GM12878 (cell line): Measurements from ENCODE around the gene ICA1. TPM values are rescaled to one million over a fixed set of nuclear protein-coding genes. Genes with fewer than 3 reads are reported as not detected.

Source experiments
- ATAC-seq: fragments of 200-7000 bp; cut with Tn5 transposase; 3 replicates; pipeline ENCODE4 v1.9.1; 2020; ENCODE audit warnings: mild to moderate bottlenecking, moderate library complexity
- BruUV-seq: library from RNA; stranded (reverse); fragments of 400-500 nt; replicated peaks from 2 replicates; lab custom pipeline; 2021; lab: Mats Ljungman, UMichigan
- CTCF ChIA-PET: fragments of 300-600 bp; sonication (Branson Sonifier 250); formaldehyde crosslinking; extraction: SDS; loops from one replicate; lab custom pipeline; 2021; ENCODE audit warnings: inconsistent platforms; lab: Yijun Ruan, JAX
- POLR2A ChIA-PET: fragments of 350-600 bp; formaldehyde crosslinking; extraction: SDS; loops from one replicate; lab custom pipeline; 2021; ENCODE audit warnings: inconsistent platforms; lab: Charles Lee
- RAD21 ChIA-PET: fragments of 300-600 bp; sonication (Branson Sonifier 250); formaldehyde crosslinking; loops from one replicate; lab custom pipeline; 2023; ENCODE audit warnings: antibody characterized with exemption; ENCODE audit not compliant: unreplicated experiment; lab: Charles Lee
- SMC1A ChIA-PET: fragments of 300-600 bp; sonication (Branson Sonifier 250); formaldehyde crosslinking; loops from one replicate; lab custom pipeline; 2023; ENCODE audit not compliant: unreplicated experiment, uncharacterized antibody; lab: Charles Lee
- DNase-seq: peaks from one replicate; pipeline ENCODE4 v3.0.0-alpha.2; 2011; ENCODE audit warnings: low read depth, low spot score
- FAIRE-seq: peaks from 3 replicates; lab custom pipeline; 2011; peaks lifted over from hg19 to GRCh38; lab: Jason Lieb, UNC
- H2AFZ ChIP-seq: 2 replicates; pipeline ENCODE4 v1.6.0; 2011; ENCODE audit warnings: low read depth, low read length, control low read depth; ENCODE audit not compliant: control insufficient read depth
- H3K27ac ChIP-seq: 2 replicates; pipeline ENCODE4 v1.5.1; 2011; ENCODE audit warnings: control low read depth; ENCODE audit not compliant: control insufficient read depth, insufficient read depth
- H3K27me3 ChIP-seq, 2 experiments: replicated peaks in 1 of 2; 2 replicates each; pipeline versions ENCODE4 v1.6.0 to v1.6.1; 2011; ENCODE audit warnings: low read length in 1 of 2; ENCODE audit not compliant: control insufficient read depth in 2 of 2, insufficient read depth in 2 of 2
- H3K36me3 ChIP-seq, 2 experiments: 2 replicates each; pipeline ENCODE4 v1.5.1; 2011; ENCODE audit warnings: low read length in 1 of 2; ENCODE audit not compliant: control insufficient read depth in 2 of 2, insufficient read depth in 2 of 2
- H3K4me1 ChIP-seq: 2 replicates; pipeline ENCODE4 v1.6.1; 2011; ENCODE audit warnings: mild to moderate bottlenecking, low read length, moderate library complexity, mixed read lengths; ENCODE audit not compliant: control insufficient read depth, insufficient read depth
- H3K4me2 ChIP-seq: 2 replicates; pipeline ENCODE4 v1.6.0; 2011; ENCODE audit warnings: control low read depth; ENCODE audit not compliant: control insufficient read depth, insufficient read depth
- H3K4me3 ChIP-seq: fragments of 200-600 bp; sonication (generic); 2 replicates; pipeline ENCODE4 v1.5.1; 2016
- H3K79me2 ChIP-seq: 2 replicates; pipeline ENCODE4 v1.6.0; 2011; ENCODE audit warnings: low read length; ENCODE audit not compliant: control insufficient read depth, insufficient read depth
- H3K9ac ChIP-seq: 2 replicates; pipeline ENCODE4 v1.8.0; 2011; ENCODE audit warnings: low read length, control low read depth, mixed read lengths; ENCODE audit not compliant: control insufficient read depth, insufficient read depth
- H3K9me3 ChIP-seq: replicated peaks from 3 replicates; pipeline ENCODE4 v1.5.1; 2011; ENCODE audit warnings: mild to moderate bottlenecking, low read length; ENCODE audit not compliant: control insufficient read depth, insufficient read depth
- H4K20me1 ChIP-seq: 2 replicates; pipeline ENCODE4 v1.6.0; 2011; ENCODE audit not compliant: control insufficient read depth, insufficient read depth
- BACH1 ChIP-seq: fragments of 450-650 bp; IDR thresholded peaks from 2 replicates; pipeline ENCODE4 v1.6.1; 2017; ENCODE audit warnings: mild to moderate bottlenecking, borderline replicate concordance
- BCLAF1 ChIP-seq: fragments of 450-650 bp; IDR thresholded peaks from 2 replicates; pipeline ENCODE4 v1.6.1; 2017; ENCODE audit warnings: antibody characterized with exemption, mild to moderate bottlenecking, moderate library complexity
- CBX5 ChIP-seq: sonication (generic); IDR thresholded peaks from 2 replicates; pipeline ENCODE4 v1.6.1; 2016; ENCODE audit warnings: low read depth, moderate library complexity, mild to moderate bottlenecking, inconsistent platforms
- CEBPB ChIP-seq, 2 experiments: fragments of 150-350 bp in 1 of 2; IDR thresholded peaks; 2 replicates each; pipeline ENCODE4 v1.6.1; 2012 to 2014; ENCODE audit warnings: low read depth in 2 of 2, low read length in 2 of 2, borderline replicate concordance in 1 of 2, inconsistent platforms in 1 of 2
- JUND ChIP-seq: IDR thresholded peaks from 2 replicates; pipeline ENCODE4 v1.6.1; 2012; ENCODE audit warnings: low read depth, mild to moderate bottlenecking, low read length, improper control_type of control experiment, moderate library complexity
- MTA2 ChIP-seq: fragments of 450-650 bp; IDR thresholded peaks from 2 replicates; pipeline ENCODE4 v1.6.1; 2016; ENCODE audit warnings: low read depth, mild to moderate bottlenecking, moderate library complexity
- MYC ChIP-seq: IDR thresholded peaks from 2 replicates; pipeline ENCODE4 v1.6.1; 2011; ENCODE audit warnings: mild to moderate bottlenecking, low read length, moderate library complexity, inconsistent platforms; ENCODE audit not compliant: insufficient read depth, insufficient replicate concordance, insufficient read length, severe bottlenecking
- RAD21 ChIP-seq: IDR thresholded peaks from 2 replicates; pipeline ENCODE4 v1.6.1; 2011; ENCODE audit warnings: mild to moderate bottlenecking, low read depth, low read length, moderate library complexity; ENCODE audit not compliant: insufficient read depth
- SPI1 ChIP-seq: IDR thresholded peaks from 2 replicates; pipeline ENCODE4 v1.6.1; 2011; ENCODE audit warnings: low read depth, mild to moderate bottlenecking, low read length, moderate library complexity, borderline replicate concordance; ENCODE audit not compliant: insufficient read depth
- TCF7 ChIP-seq: IDR thresholded peaks from 2 replicates; pipeline ENCODE4 v1.6.1; 2014; ENCODE audit warnings: antibody characterized with exemption, borderline replicate concordance
- ZNF217 ChIP-seq: fragments of 450-650 bp; IDR thresholded peaks from 2 replicates; pipeline ENCODE4 v1.6.1; 2017; ENCODE audit warnings: antibody characterized with exemption, mild to moderate bottlenecking
- WGBS: methylation state at CpG from one replicate; pipeline ENCODE4 v1.1.6; 2016; ENCODE audit warnings: low lambda C conversion rate; ENCODE audit not compliant: insufficient replicate concordance, insufficient coverage; ENCODE audit errors: missing lambda C conversion rate; 5-methylcytosine and 5-hydroxymethylcytosine counted together
- in situ Hi-C: fragments of 300-500 bp; cut with MboI; formaldehyde crosslinking; loops from 9 replicates; pipeline ENCODE4 v1.14.3; 2018; ENCODE audit warnings: mixed read lengths
- intact Hi-C: fragments of 100-400 bp; cut with micrococcal nuclease; formaldehyde crosslinking; loops from one replicate; pipeline ENCODE4 v1.14.2; 2022; ENCODE audit not compliant: unreplicated experiment
- polyA plus RNA-seq, 11 experiments: library from polyadenylated mRNA; depleted of rRNA in 4 of 11; unstranded in 6 of 11; stranded (reverse) in 5 of 11; fragments of >200 nt; fragmentation: Nextera tagmentation in 4 of 11; fragmentation: Illumina TruSeq in 1 of 11; extraction: Ambion mirVana in 4 of 11; extraction: Trizol in 1 of 11; gene quantifications; 1 replicate in 1 of 11; 2 replicates in 10 of 11; pipeline versions ENCODE4 v1.2.1 to v1.2.3, GENCODE V29; 2011 to 2016; ENCODE audit warnings: inconsistent platforms in 2 of 11, missing spikeins in 2 of 11, low read depth in 1 of 11
- total RNA-seq, 4 experiments: library from RNA; depleted of rRNA in 3 of 4; stranded (reverse); fragments of >200 nt in 3 of 4; fragmentation: Illumina TruSeq in 1 of 4; extraction: Trizol in 1 of 4; gene quantifications; 2 replicates each; pipeline versions ENCODE4 v1.2.1 to v1.2.3, GENCODE V29; 2013 to 2021
- TF ChIP-seq, protein P1 (sequence below): IDR thresholded peaks from 2 replicates; pipeline ENCODE4 v1.6.1; 2011; ENCODE audit warnings: low read depth, mild to moderate bottlenecking, low read length, moderate library complexity, borderline replicate concordance; ENCODE audit errors: extremely low read depth
- TF ChIP-seq, protein P2 (sequence below): fragments of 450-650 bp; IDR thresholded peaks from 2 replicates; pipeline ENCODE4 v1.6.1; 2017; ENCODE audit warnings: borderline replicate concordance
- TF ChIP-seq, protein P3 (sequence below): fragments of 150-350 bp; IDR thresholded peaks from 2 replicates; pipeline ENCODE4 v1.6.1; 2014; ENCODE audit warnings: mild to moderate bottlenecking, low read depth, low read length

The ICA1 gene
- total and polyA plus RNA-seq, 10 of the 15 experiments (the other 5 are each of a cell fraction or from before 2014, with no cell fraction given), result 1.3 to 35.1 (median 3.3) TPM

DNA sequence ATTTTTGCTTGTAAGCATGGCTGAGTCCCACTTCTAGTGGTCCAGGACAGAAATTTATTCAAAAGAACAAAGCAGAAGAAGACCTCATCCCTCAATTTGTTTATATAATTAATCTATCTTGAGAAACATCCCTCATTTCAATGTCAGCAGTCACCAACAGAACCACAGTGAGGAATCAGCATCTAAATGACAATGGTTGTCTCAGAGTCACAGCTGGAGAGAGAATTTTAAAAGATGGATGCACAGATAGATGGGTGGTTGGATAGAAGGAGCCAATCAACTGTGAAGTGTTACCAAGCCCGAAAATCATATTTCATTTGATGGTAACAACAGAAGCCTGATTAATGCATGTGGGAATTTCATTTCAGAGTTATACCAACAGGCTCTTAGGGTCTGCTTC lies 55.0 kb downstream of the ICA1 start:
- FAIRE-seq (no peak), DNase-seq (no peak), ATAC-seq (no peak)
- Histone ChIP-seq H3K4me2 (no peak overlapping the region), H3K4me1 (no peaks in the 10 kb centered on the region), H3K9ac (no peak overlapping the region), H3K4me3 (no peak overlapping the region), H3K27me3 (no peaks in the 10 kb centered on the region), H3K27ac (no peak overlapping the region), H4K20me1 (no peaks in the 10 kb centered on the region), H3K36me3 (no peaks in the 10 kb centered on the region), H3K9me3 (no peaks in the 10 kb centered on the region), H3K79me2 (no peaks in the 10 kb centered on the region), H2AFZ (no peak overlapping the region)
- SMC1A ChIA-PET, result interaction anchor here (1.1 to 1.4 kb wide), 2 partner anchors 16 to 71 kb away, joined by 3 read pairs; no protein-coding TSS in a partner anchor
- intact Hi-C loops (no loop called here), in situ Hi-C loops (loop anchor here (25.0 kb wide), 1 partner anchor 620 kb away; no protein-coding TSS in a partner anchor)
- TF ChIP-seq BACH1 (no peak), JUND (no peak), MTA2 (no peak), CBX5 (no peak), CEBPB (IDR thresholded peaks at IDR 0.05; ENCODE audit: borderline replicate concordance in 1 of 2, low read depth in 2 of 2, low read length in 2 of 2) (no peak), ZNF217 (no peak), SPI1 (no peak), BCLAF1 (no peak), RAD21 (no peak), MYC (no peak), TCF7 (no peak)
- TF ChIP-seq, protein P1, sequence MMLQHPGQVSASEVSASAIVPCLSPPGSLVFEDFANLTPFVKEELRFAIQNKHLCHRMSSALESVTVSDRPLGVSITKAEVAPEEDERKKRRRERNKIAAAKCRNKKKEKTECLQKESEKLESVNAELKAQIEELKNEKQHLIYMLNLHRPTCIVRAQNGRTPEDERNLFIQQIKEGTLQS, result no peak
- TF ChIP-seq, protein P2, sequence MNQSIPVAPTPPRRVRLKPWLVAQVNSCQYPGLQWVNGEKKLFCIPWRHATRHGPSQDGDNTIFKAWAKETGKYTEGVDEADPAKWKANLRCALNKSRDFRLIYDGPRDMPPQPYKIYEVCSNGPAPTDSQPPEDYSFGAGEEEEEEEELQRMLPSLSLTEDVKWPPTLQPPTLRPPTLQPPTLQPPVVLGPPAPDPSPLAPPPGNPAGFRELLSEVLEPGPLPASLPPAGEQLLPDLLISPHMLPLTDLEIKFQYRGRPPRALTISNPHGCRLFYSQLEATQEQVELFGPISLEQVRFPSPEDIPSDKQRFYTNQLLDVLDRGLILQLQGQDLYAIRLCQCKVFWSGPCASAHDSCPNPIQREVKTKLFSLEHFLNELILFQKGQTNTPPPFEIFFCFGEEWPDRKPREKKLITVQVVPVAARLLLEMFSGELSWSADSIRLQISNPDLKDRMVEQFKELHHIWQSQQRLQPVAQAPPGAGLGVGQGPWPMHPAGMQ, result no peak
- TF ChIP-seq, protein P3, sequence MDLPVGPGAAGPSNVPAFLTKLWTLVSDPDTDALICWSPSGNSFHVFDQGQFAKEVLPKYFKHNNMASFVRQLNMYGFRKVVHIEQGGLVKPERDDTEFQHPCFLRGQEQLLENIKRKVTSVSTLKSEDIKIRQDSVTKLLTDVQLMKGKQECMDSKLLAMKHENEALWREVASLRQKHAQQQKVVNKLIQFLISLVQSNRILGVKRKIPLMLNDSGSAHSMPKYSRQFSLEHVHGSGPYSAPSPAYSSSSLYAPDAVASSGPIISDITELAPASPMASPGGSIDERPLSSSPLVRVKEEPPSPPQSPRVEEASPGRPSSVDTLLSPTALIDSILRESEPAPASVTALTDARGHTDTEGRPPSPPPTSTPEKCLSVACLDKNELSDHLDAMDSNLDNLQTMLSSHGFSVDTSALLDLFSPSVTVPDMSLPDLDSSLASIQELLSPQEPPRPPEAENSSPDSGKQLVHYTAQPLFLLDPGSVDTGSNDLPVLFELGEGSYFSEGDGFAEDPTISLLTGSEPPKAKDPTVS, result no peak
- CTCF ChIA-PET, result interaction anchor here (1.6 kb wide), 1 partner anchor 526 kb away, joined by 5 read pairs; no protein-coding TSS in a partner anchor
- WGBS, result 96% methylated on average over 1 of the region's 1 CpG
- BruUV-seq, result no TSS peak
- RAD21 ChIA-PET, result no interaction called here
- POLR2A ChIA-PET, result no interaction called here
